22Rv1 (cell line): ENCODE data around the gene COL5A2.

Source experiments
- H3K27ac ChIP-seq: fragments of 450-650 bp; 2 replicates; pipeline ENCODE4 v1.5.1; 2017
- ZFX ChIP-seq: fragments of 450-650 bp; IDR thresholded peaks from 2 replicates; pipeline ENCODE4 v1.6.1; 2017; ENCODE audit warnings: antibody characterized with exemption, borderline replicate concordance
- TF ChIP-seq, protein P1 (sequence below): fragments of 450-650 bp; IDR thresholded peaks from 2 replicates; pipeline ENCODE4 v1.5.1; 2017; ENCODE audit warnings: mild to moderate bottlenecking

The COL5A2 gene

DNA sequence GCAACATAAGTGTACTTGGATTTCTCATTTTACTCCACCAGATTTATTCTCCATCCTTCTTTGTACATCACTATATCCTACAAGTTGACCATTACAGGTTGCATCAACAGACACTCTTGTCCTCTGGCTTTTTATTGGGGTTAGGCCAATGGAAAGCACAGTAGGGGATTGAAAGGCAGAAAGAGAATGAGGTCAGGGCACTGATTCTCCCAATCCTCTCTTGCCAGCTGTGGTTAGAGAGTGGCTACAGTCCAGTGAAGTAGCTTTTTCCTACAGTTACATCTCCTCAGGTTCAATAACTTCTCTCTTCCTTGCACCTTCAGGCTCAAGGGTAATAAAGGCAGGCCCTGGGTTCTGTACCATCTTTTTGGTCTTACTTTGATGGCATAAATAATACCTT lies 20.2 kb upstream of the COL5A2 start:
- TF ChIP-seq, protein P1, sequence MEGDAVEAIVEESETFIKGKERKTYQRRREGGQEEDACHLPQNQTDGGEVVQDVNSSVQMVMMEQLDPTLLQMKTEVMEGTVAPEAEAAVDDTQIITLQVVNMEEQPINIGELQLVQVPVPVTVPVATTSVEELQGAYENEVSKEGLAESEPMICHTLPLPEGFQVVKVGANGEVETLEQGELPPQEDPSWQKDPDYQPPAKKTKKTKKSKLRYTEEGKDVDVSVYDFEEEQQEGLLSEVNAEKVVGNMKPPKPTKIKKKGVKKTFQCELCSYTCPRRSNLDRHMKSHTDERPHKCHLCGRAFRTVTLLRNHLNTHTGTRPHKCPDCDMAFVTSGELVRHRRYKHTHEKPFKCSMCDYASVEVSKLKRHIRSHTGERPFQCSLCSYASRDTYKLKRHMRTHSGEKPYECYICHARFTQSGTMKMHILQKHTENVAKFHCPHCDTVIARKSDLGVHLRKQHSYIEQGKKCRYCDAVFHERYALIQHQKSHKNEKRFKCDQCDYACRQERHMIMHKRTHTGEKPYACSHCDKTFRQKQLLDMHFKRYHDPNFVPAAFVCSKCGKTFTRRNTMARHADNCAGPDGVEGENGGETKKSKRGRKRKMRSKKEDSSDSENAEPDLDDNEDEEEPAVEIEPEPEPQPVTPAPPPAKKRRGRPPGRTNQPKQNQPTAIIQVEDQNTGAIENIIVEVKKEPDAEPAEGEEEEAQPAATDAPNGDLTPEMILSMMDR = no peak
- TF ChIP-seq ZFX = no peak
- no peak overlapping the region for H3K27ac ChIP-seq

DNA sequence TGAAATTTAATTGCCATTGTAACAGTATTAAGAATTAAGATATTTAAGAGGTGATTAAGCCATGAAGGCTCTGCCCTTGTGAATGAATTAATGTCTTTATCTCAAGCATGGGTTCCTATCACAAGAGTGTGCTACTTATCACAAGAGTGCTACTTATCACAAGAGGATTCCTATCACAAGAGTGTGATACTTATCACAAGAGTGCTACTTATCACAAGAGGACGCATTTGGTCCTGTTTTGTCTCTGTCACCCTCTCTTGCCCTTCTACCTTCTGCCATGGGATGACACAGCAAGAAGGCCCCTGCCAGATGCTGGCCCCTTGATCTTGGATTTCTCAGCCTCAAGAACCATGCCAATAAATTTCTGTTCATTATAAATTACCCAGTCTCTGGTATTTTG lies 13.2 kb upstream of the COL5A2 start:
- H3K27ac ChIP-seq = no peak overlapping the region
- no peak for TF ChIP-seq ZFX
- TF ChIP-seq, protein P1 = no peak

DNA sequence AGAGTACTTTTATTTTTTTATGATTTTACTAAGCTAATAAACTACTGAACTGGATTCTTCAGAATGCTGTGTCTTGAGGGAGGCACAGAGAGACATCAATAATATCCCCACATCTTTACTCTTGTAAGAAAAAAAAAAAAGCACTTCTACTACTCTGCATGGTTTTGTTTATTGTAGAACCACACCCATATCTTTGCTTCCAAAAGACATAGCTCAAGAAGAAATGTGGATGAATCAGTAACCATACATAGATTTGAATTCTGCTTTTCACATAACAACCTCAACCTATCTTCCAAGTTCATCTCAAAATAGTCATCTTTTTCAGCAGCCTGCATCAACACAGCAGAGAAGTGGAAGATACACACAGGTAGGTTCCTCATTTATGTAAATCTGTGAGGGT lies 12.2 kb upstream of the COL5A2 start:
- H3K27ac ChIP-seq = no peak overlapping the region
- TF ChIP-seq ZFX = no peak
- TF ChIP-seq, protein P1 = no peak

DNA sequence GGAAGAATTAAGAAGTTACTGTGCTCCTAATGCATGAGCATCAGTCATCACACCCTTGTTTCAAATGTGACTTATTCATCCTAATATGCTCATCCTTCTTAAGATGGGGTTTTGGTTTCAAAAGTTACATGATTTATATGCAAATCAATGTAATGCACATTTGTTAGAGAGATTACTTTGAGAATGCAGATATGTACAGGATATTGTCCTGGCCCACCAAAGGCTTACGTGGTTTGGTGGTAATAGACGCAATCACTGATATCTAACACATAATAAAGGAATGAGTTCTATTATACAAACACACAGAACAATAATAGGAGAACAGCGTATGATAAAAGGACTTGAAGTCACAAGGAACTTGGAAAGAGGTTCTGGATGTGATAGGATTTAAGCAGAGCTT lies 11.1 kb upstream of the COL5A2 start:
- no peak overlapping the region for H3K27ac ChIP-seq
- TF ChIP-seq, protein P1 = no peak
- TF ChIP-seq ZFX = no peak

DNA sequence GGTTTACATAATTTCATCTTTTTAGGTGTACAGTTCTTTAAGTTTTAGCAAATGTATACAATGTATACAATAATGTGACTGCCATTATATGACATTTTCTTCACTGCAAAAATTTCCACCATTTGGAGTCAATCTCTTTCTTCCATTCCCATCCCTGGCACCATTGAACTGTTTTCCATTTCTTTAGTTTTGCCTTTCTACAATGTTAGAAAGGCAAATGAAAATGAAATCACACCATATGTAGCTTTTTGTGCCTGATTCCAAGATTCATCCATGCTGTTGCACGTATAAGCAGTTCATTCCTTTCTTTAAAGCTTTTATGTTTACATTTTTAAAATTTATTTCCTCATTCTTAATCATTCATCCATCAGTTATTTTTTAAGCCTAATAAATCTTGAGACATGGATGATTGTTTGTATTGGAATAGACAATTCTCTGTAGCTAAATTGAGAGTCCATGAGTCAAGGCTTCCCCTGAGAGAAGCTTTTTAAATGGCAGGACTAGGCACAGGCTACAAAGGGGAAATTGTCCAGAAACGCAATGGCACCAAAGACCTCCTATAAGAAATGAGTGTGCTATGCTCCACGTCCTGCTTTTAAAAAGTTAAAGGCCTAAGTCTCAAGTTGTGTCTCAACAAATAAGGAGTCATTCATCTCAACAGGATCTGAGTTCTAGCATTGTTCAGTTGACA lies 8.7 kb upstream of the COL5A2 start:
- H3K27ac ChIP-seq = no peak overlapping the region
- TF ChIP-seq, protein P1 = no peak
- TF ChIP-seq ZFX = no peak

DNA sequence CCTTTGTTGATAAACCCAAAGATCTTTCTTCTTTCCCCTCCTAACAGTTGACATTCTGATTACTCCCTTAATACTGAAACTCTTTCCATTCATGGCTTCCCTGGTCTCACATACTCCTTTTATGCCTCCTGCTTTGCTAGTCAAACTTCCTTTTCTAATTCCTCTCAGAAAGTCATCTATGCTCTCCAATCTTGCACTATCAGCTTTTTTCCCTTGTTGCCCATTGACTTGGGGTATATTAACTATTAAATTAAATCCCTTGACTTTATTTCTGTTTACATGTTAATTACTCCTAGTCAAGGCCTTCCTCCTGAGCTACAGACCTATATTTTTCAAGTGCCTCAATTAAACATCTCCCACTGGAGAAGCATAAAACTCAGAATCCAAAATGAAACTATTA lies 3.6 kb upstream of the COL5A2 start:
- no peak overlapping the region for H3K27ac ChIP-seq

DNA sequence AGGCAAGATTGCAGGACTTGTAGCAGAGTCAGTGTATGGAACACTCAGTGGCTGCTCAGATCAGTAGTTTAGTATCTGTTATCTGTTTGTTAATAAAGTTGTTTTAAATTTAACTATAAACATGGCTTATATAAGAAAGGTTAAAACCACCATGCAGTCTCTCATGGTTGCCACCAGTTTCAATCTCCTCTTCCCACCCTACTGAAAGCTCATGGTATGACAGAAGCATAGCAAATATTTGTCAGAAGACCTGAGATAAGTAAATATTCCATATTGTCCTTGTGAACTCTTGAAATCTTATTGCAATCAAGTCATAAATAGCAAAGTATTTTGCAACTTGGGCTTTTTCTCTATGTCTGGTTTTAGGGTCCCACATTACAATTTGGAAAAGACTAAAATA lies 2.1 kb upstream of the COL5A2 start:
- no peak overlapping the region for H3K27ac ChIP-seq

More for the DNA sequence above, 3.6 kb upstream of the COL5A2 start:
- TF ChIP-seq, protein P1 = no peak
- no peak for TF ChIP-seq ZFX

More for the DNA sequence above, 2.1 kb upstream of the COL5A2 start:
- TF ChIP-seq ZFX = no peak
- TF ChIP-seq, protein P1 = no peak
